Gastrocnemius medialis (tissue), 4 donors: ENCODE results near the gene ABCC10. TPM values are rescaled to one million over a fixed set of nuclear protein-coding genes. Genes with fewer than 3 reads are reported as not detected.

Experiments
- ATAC-seq, 2 donors: fragments of 150-250 bp; one replicate each; pipeline ENCODE4 v1.9.1; 2016
- DNase-seq, 2 donors: peaks; one replicate each; pipeline ENCODE4 v3.0.0-alpha.2; 2019
- H3K27ac ChIP-seq, 4 donors: fragments of 200-600 bp; sonication (generic); 1 replicate in 1 of 4; 2 replicates in 3 of 4; pipeline ENCODE4 v1.5.1; 2016 to 2018; ENCODE audit warnings: mild to moderate bottlenecking in 2 of 4, moderate library complexity in 1 of 4
- H3K27me3 ChIP-seq, 3 donors: fragments of 200-600 bp; sonication (generic) in 2 of 3; 1 replicate in 1 of 3; 2 replicates in 2 of 3; pipeline versions ENCODE4 v1.5.1 to v1.6.0; 2016 to 2019; ENCODE audit warnings: mild to moderate bottlenecking in 1 of 3, moderate library complexity in 1 of 3
- H3K36me3 ChIP-seq, 2 donors: fragments of 200-600 bp; sonication (generic) in 1 of 2; one replicate each; pipeline ENCODE4 v1.5.1; 2017 to 2018
- H3K4me1 ChIP-seq, 2 donors: fragments of 200-600 bp; sonication (generic) in 1 of 2; one replicate each; pipeline ENCODE4 v1.5.1; 2016 to 2017; ENCODE audit warnings: mild to moderate bottlenecking in 2 of 2
- H3K4me3 ChIP-seq, 4 donors: fragments of 200-600 bp; sonication (generic) in 3 of 4; 1 replicate in 1 of 4; 2 replicates in 3 of 4; pipeline ENCODE4 v1.5.1; 2016 to 2019; ENCODE audit warnings: mild to moderate bottlenecking in 2 of 4
- H3K9me3 ChIP-seq, 3 donors: fragments of 200-600 bp; sonication (generic) in 2 of 3; 1 replicate in 1 of 3; 2 replicates in 2 of 3; pipeline ENCODE4 v1.5.1; 2016 to 2019
- POLR2A ChIP-seq, 2 donors: fragments of 450-650 bp; IDR thresholded peaks; one replicate each; pipeline ENCODE4 v1.6.1; 2017; ENCODE audit warnings: antibody characterized with exemption in 2 of 2, mild to moderate bottlenecking in 2 of 2, moderate library complexity in 2 of 2
- in situ Hi-C, 4 donors: fragments of 200-750 bp; cut with MboI; loops; one replicate each; pipeline versions ENCODE4 v1.15.0 to v1.8.0; 2017; ENCODE audit warnings: low sequenced_read_pairs in 4 of 4
- intact Hi-C: fragments of 100-400 bp; cut with DNase I; formaldehyde crosslinking; loops from one replicate; pipeline ENCODE4 v1.15.1; 2023; ENCODE audit warnings: low total_unique reads
- total RNA-seq, 4 donors: library from RNA; depleted of rRNA; stranded (reverse); fragments of >200 nt; gene quantifications; one replicate each; pipeline versions ENCODE4 v1.1.0 to v1.2.3, GENCODE V29; 2016
- TF ChIP-seq, protein P1 (sequence below), 5 experiments: fragments of 450-650 bp in 3 of 5; fragments of 200-600 bp in 2 of 5; sonication (generic) in 2 of 5; IDR thresholded peaks in 4 of 5; conservative IDR thresholded peaks in 1 of 5; 1 replicate in 4 of 5; 2 replicates in 1 of 5; pipeline ENCODE4 v1.5.1; 2016 to 2019; ENCODE audit warnings: antibody characterized with exemption in 5 of 5, mild to moderate bottlenecking in 3 of 5, moderate library complexity in 3 of 5

ABCC10 gene
- total RNA-seq, 4 donors from 2014 or later, result 5.3 to 11.8 (median 8.6) TPM

DNA sequence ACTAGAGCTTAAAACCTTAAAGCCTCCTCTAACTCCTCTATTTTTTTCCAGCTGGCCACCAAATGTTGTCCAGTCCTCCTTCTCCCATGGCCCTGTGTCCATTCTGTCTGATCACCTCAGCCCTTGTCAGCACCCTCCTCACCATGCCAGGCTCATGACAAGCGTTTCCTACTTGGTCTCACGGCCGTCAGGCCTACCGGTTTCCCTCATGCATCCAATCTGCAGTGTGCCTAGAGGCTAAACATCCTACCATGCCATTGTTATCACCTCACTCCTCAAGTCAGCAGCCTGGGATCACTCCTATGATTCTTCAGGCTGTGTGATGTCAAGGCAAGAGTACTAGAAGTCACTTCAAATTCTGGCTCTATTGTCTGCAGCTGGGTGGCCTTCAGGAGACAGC, 40.4 kb downstream of the ABCC10 start:
- intact Hi-C loops, result no loop called here
- H3K27ac ChIP-seq, result no peak overlapping the region
- H3K9me3 ChIP-seq, result no peaks in the 10 kb centered on the region
- DNase-seq, result no peak
- in situ Hi-C loops, result no loop called here
- ATAC-seq, result no peak
- H3K27me3 ChIP-seq, result peaks cover 0 to 6% (median under 1%) of the 10 kb centered on the region in 3 donors
- H3K4me1 ChIP-seq, result no peaks in the 10 kb centered on the region
- TF ChIP-seq, protein P1, sequence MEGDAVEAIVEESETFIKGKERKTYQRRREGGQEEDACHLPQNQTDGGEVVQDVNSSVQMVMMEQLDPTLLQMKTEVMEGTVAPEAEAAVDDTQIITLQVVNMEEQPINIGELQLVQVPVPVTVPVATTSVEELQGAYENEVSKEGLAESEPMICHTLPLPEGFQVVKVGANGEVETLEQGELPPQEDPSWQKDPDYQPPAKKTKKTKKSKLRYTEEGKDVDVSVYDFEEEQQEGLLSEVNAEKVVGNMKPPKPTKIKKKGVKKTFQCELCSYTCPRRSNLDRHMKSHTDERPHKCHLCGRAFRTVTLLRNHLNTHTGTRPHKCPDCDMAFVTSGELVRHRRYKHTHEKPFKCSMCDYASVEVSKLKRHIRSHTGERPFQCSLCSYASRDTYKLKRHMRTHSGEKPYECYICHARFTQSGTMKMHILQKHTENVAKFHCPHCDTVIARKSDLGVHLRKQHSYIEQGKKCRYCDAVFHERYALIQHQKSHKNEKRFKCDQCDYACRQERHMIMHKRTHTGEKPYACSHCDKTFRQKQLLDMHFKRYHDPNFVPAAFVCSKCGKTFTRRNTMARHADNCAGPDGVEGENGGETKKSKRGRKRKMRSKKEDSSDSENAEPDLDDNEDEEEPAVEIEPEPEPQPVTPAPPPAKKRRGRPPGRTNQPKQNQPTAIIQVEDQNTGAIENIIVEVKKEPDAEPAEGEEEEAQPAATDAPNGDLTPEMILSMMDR (IDR thresholded peaks at IDR 0.05 in 4 of 5, conservative IDR thresholded peaks at IDR 0.05 in 1 of 5), result no peak
- no peak for TF ChIP-seq POLR2A (IDR thresholded peaks at IDR 0.05)
- no peaks in the 10 kb centered on the region for H3K36me3 ChIP-seq
- no peak overlapping the region for H3K4me3 ChIP-seq

GRCh38 chr6:43468240-43468639, 40.9 kb downstream of the ABCC10 start:
- in situ Hi-C loops (no loop called here), intact Hi-C loops (no loop called here)
- DNase-seq, result no peak
- no peak for ATAC-seq
- H3K36me3 ChIP-seq, result no peaks in the 10 kb centered on the region
- no peak overlapping the region for H3K4me3 ChIP-seq
- H3K4me1 ChIP-seq, result no peaks in the 10 kb centered on the region
- peaks cover 0 to 6% (median 0%) of the 10 kb centered on the region in 3 donors for H3K27me3 ChIP-seq
- no peak overlapping the region for H3K27ac ChIP-seq
- H3K9me3 ChIP-seq, result no peaks in the 10 kb centered on the region
- no peak for TF ChIP-seq POLR2A (IDR thresholded peaks at IDR 0.05)
- TF ChIP-seq, protein P1 (IDR thresholded peaks at IDR 0.05 in 4 of 5, conservative IDR thresholded peaks at IDR 0.05 in 1 of 5), result no peak

DNA sequence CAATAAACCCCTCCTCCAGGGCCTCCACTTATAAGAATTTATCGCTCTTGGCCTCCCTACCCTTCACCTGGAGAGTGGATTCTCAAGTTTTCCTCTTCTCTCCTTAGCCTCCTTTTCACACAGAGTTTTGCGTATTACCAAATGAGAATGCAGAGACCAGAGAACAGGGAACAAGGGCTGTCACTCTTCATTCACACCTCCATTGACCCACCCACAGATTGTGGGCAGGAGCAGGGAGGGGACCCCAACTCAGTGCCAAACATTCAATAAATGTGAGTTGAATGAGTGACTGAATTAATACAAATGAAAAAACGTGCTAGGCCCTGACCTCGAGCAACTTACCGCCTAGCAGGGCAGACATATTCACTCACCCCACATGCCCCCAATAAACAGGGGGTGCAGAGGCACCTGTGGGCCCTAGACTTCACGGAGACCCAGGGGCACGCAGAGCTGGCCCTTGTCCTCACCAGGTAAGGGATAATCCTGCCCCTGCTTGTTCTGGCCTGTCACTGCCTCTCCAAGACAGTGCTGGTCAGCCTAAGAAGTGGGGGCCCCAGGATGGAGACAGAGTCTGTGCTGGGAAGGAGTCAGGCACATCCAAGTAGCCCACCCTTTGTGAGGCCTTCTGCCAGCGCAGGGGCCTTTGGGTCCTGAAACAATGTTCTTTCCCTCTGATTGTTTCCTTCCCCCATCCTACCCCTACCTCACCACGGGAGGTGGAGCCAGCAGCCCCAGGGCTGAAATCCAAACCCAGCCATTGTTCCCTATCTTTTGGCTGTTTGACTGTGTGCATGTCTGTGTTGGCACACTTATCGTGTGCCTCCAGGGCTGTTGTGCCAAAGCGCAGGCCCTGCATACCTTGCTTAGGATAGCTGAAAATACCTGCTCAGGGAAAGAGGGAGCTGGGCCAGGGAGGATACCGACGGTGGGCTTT, 41.7 kb downstream of the ABCC10 start:
- intact Hi-C loops, result no loop called here
- Histone ChIP-seq H3K27me3 (peaks cover 0 to 6% (median 0%) of the 10 kb centered on the region in 3 donors), H3K4me1 (no peaks in the 10 kb centered on the region), H3K27ac (no peak overlapping the region), H3K9me3 (no peaks in the 10 kb centered on the region), H3K36me3 (no peaks in the 10 kb centered on the region), H3K4me3 (no peak overlapping the region)
- TF ChIP-seq POLR2A (IDR thresholded peaks at IDR 0.05), result no peak
- TF ChIP-seq, protein P1 (IDR thresholded peaks at IDR 0.05 in 4 of 5, conservative IDR thresholded peaks at IDR 0.05 in 1 of 5), result no peak
- ATAC-seq (no peak), DNase-seq (no peak)
- in situ Hi-C loops, result no loop called here

- intact Hi-C loops, result no loop called here
Observed at GRCh38 chr6:43469947-43470346, 42.6 kb downstream of the ABCC10 start.

More at GRCh38 chr6:43469947-43470346, 42.6 kb downstream of the ABCC10 start:
- no peak overlapping the region for H3K27ac ChIP-seq
- H3K4me1 ChIP-seq, result no peaks in the 10 kb centered on the region
- peaks cover 0 to 6% (median 0%) of the 10 kb centered on the region in 3 donors for H3K27me3 ChIP-seq
- no peak overlapping the region for H3K4me3 ChIP-seq
- ATAC-seq, result no peak
- TF ChIP-seq, protein P1 (IDR thresholded peaks at IDR 0.05 in 4 of 5, conservative IDR thresholded peaks at IDR 0.05 in 1 of 5), result no peak
- TF ChIP-seq POLR2A (IDR thresholded peaks at IDR 0.05), result no peak
- no peaks in the 10 kb centered on the region for H3K9me3 ChIP-seq
- no peak for DNase-seq
- in situ Hi-C loops, result no loop called here
- no peaks in the 10 kb centered on the region for H3K36me3 ChIP-seq
